Glomerular endothelial cell (primary cell): ENCODE data around the gene PLEKHB2. TPM values are rescaled to one million over a fixed set of nuclear protein-coding genes. Genes with fewer than 3 reads are reported as not detected.
"Not testable (repeated sequence)": the region's sequence is repeated elsewhere in the genome, so short reads cannot be mapped to it uniquely, and the experiment has no call there.

Experiments used
- DNase-seq: peaks from one replicate; pipeline ENCODE4 v3.0.0-alpha.2; 2011; ENCODE audit warnings: low read depth, low spot score; ENCODE audit errors: extremely low read depth
- total RNA-seq: library from RNA; depleted of rRNA; stranded (reverse); fragments of >200 nt; gene quantifications from 2 replicates; pipeline ENCODE4 v1.2.3, GENCODE V29; 2015

The PLEKHB2 gene
- total RNA-seq, 1 donor from 2014 or later, result 113 TPM

- DNase-seq, result no peak
Measured at GRCh38 chr2:131142849-131143248, 37.7 kb downstream of the PLEKHB2 start.

DNA sequence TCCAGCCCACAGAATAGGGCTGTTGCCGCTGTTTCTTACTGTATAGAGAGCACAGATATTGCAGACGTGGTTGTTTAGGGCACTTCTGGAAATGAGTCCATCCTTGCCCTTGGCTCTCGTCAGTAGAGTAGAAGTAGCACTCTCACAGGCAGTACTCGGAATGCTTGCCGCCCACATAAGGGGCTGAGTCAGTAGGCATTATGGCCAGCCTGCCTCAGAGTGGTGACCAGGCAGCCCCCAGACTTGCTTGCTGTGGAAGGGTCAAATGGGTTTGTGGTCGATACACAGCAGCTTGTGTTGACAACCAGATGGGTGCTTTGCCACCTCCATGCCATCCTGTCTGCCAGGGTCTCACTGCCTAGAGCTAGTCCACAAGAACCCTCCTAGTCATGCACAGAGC lies 38.7 kb downstream of the PLEKHB2 start:
- DNase-seq, result no peak

DNA sequence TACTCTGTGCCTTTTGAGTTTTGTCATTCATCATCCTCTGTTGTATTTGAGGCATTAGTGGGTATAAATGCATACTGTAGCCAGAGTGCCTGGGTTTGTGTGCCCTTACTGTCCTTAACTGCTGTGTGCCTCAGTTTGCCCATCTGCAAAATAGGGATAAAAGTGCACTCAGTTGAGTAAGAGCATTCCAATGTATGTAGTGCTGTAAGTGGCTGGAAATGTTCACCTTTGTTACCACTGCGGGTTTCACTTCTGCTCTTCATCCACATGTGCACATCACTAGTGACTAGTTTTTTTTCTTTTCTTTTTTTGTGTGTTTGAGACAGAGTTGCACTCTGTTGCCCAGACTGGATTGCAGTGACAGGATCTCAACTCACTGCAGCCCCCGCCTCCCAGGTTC lies 39.9 kb downstream of the PLEKHB2 start:
- no peak for DNase-seq

- DNase-seq, result no peak
Measured at GRCh38 chr2:131146231-131146630, 41.1 kb downstream of the PLEKHB2 start.

- no peak for DNase-seq
Measured at GRCh38 chr2:131146749-131147148, 41.6 kb downstream of the PLEKHB2 start.

DNA sequence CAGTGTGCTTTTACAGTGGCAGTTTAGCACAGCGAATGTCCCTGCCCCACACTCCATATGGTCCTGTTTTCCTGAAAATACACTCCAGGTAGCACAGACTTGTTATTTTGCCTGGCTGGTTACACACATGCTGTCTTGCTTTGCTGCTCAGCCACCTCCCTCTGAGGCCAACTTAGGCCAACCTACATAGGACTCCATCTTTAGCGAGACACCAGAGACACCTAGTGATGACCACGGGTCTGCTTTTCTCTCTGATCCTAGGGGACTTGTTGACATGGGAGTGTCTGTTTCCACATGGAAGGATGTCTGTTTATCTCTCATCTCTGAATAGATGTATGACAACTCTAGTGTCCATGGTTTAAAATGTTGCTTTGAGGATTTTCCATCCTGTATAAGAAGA lies 43.3 kb downstream of the PLEKHB2 start:
- DNase-seq, result no peak

DNA sequence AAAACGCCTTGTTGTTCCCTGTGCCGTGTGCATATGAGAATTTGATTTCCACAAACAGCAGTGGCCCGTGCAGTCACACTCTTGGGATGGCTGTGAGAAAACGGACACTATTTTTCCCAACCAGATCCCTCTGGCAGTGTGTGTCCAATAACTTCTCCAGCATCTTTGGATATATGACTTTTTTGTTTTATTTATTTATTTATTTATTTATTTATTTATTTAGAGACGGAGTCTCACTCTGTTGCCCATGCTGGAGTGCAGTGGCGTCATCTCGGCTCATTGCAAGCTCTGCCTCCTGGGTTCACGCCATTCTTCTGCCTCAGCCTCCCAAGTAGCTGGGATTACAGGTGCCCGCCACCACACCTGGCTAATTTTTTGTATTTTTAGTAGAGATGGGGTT lies 45.0 kb downstream of the PLEKHB2 start:
- DNase-seq, result not testable (repeated sequence)

- DNase-seq, result no peak
Measured at GRCh38 chr2:131151398-131151797, 46.3 kb downstream of the PLEKHB2 start.

- DNase-seq, result no peak
Measured at GRCh38 chr2:131152074-131152473, 46.9 kb downstream of the PLEKHB2 start.

- no peak for DNase-seq
Measured at GRCh38 chr2:131153529-131153928, 48.4 kb downstream of the PLEKHB2 start.

DNA sequence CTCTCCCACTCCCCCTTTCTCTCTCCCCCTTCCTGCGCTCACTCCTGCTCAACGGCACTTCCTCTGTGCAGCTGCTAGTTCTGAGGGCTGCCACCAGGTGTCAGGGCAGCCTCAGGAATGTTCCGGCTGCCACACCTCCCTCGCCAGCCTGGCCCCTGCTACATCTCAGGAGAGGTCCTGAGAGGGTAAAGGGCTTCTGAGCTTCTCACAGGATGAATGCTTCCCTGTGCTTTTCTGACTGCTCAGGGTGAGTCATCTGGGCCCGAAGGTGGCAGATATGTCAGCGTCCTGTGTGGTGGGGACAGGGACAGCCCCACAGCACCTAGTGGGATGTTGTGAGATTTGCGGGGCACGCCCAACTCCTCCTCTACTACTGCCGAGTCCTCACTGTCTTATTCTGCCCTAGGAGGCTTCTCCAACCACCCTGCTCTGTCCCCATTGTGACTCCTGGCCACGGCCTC lies 49.0 kb downstream of the PLEKHB2 start:
- DNase-seq, result no peak

GRCh38 chr2:131154647-131155046 lies 49.5 kb downstream of the PLEKHB2 start:
- no peak for DNase-seq

DNA sequence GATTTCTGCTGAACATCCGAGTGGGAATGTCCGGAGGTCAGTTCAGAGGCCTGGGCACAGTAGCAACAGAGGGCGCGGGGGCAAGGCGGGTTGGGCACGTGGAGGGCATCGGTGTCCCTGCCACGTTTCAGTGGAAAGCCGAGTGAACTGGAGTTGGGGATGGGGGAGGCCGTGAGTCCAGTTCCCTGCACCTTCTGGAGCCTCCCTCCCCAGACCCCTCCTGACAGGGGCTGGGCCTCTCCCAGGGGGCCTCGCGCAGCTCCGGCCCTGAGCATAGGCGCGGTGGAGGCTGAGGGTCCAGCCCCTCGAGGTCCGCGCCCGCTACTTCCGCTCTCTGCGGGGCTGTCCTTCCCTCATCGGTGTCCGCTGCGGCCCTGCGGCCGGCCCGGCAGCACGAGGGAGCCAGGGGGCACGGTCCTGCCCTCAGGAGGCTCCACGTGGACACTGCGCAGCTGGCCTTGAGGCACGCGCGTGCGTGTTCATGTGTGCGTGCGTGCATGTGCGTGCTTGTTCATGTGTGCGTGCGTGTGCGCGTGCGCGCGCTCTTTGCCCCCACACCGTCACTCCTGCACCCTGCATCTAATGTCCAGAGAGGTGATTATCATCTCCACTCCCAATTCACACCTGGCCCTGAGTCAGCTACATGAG lies 50.2 kb downstream of the PLEKHB2 start:
- no peak for DNase-seq

DNA sequence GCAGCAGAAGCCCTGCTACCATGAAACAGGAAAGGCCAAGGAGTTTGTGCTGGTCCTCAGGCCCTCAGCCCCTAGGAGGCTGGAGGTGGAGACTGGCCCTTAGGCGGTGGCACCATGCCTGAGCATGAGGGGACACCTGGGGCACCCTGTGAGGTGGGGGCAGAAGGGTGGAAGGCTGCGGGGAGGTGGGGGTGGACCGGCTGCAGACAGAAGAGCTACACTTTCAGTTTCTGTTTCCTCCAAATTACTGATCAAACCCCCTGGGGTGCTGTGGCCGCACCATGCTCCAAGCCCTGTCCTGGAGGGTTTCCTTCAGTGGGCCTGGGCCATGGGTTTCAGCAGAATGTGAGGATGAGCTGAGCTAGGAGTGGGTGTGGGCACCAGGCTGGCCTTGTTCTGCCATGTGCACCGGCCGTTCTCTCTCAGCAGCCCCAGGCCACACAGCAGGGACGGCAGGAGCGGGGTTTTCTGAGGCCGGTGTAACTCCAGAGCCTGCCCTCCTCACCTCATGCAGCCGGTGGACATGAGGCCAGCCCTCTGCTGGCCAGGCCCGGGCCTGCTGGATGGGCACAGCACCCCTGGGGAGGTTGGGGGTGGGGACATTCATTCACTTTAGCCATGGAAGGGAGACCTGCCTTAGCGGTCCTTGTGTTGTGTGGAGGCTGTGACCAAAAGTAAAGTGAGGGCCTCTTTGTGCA lies 51.5 kb downstream of the PLEKHB2 start:
- no peak for DNase-seq

DNA sequence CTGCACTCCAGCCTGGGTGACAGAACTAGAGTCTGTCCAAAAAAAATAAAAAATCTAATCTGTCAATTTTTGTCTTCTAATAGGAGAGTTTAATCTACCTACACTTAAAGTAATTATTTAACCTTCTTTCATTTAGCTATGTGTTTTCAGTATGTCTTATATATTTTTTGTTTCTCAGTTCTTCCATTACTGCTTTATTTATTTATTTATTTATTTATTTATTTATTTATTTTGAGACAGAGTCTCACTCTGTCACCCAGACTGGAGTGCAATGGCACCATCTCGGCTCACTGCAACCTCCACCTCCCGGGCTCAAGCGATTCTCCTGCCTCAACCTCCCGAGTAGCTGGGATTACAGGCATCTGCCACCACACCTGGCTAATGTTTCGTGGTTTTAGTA lies 60.4 kb downstream of the PLEKHB2 start:
- not testable (repeated sequence) for DNase-seq

GRCh38 chr2:131168538-131168937 lies 63.4 kb downstream of the PLEKHB2 start:
- DNase-seq, result no peak

DNA sequence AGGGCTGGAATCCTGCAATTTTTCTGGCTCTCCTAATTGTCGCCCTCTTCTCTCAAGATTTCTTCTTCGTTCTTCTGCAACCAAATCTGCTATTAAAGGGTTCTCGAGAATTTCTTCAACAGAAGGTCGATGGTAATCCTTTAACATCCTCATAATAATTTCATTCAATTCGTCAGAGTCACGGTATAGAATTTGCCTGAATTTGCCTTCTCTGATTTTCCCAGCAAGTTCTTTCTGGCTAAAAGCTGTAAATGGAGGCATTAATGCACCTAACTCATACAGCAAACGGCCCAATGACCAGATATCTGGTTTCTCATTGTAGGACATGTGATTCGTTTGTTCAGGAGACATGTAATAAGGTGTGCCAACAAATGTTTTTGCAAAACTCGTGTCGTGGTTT lies 72.9 kb downstream of the PLEKHB2 start:
- not testable (repeated sequence) for DNase-seq

DNA sequence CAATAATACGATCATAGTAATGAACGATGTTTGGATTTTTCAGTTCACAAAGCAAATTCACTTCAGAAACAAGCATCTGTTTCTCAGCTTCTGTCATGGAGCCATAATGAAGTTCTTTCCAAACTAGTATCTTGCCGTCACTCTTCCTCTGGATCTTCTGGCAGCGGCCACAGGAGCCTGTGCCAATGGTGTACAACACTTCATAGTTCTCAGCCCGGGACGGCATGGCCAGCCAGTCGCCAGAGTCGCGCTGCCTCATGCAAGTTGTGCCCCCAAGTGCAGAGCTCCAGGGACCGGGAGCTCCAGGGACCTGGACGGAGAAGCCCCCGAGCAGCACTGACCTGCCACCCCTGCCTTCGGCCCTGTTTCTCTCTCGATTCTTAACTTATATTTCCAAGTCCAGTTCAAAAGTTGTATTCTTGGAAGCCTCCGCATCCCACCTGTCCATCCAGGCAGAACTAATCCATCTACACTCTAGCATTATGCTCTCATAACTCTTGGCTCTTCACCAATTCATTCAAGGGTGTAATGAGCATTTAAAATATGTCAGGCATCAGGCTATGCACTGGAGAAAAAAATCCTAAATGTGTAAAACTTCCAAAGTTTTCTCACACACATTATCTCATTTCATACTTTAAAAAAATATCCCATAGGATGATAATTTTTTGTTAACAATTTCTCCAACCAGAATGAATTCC lies 73.7 kb downstream of the PLEKHB2 start:
- DNase-seq, result not testable (repeated sequence)

DNA sequence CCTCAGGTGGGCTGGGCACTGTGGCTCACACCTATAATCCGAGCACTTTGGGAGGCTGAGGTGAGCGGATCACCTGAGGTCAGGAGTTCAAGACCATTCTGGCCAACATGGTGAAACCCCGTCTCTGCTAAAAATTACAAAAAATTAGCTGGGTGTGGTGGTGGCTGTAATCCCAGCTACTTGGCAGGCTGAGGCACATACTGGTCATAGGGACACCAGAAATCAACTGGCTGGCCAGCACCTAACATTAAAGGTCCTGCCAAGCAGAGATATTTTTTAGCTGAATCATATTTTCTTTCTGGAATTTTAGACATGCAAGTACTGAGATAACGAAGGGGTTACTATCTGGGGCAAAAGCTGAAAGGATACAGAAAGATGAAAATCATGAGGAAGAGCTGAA lies 76.3 kb downstream of the PLEKHB2 start:
- not testable (repeated sequence) for DNase-seq

GRCh38 chr2:131193421-131193820 lies 88.3 kb downstream of the PLEKHB2 start:
- not testable (repeated sequence) for DNase-seq

- not testable (repeated sequence) for DNase-seq
Measured at GRCh38 chr2:131196186-131196585, 91.0 kb downstream of the PLEKHB2 start.
